Mucosa of descending colon (tissue), 3 donors: ENCODE data around the gene SMCHD1. TPM values are rescaled to one million over a fixed set of nuclear protein-coding genes. Genes with fewer than 3 reads are reported as not detected.

Experiments
- ATAC-seq: fragments of 200-7000 bp; cut with Tn5 transposase; one replicate; pipeline ENCODE4 v1.9.1; 2020; ENCODE audit warnings: mild to moderate bottlenecking, moderate library complexity
- DNase-seq, 3 donors: peaks; one replicate each; pipeline ENCODE4 v3.0.0-alpha.2; 2020
- H3K36me3 ChIP-seq: fragments of 200-600 bp; one replicate; pipeline ENCODE4 v1.8.0; 2021; ENCODE audit warnings: low read depth, mild to moderate bottlenecking
- H3K4me1 ChIP-seq: fragments of 200-600 bp; one replicate; pipeline ENCODE4 v1.8.0; 2021; ENCODE audit warnings: low read depth, mild to moderate bottlenecking
- H3K4me3 ChIP-seq: fragments of 200-600 bp; one replicate; pipeline ENCODE4 v1.8.0; 2021; ENCODE audit warnings: mild to moderate bottlenecking
- H3K9me3 ChIP-seq: fragments of 200-600 bp; one replicate; pipeline ENCODE4 v1.8.0; 2021; ENCODE audit warnings: mild to moderate bottlenecking
- CTCF ChIP-seq: fragments of 200-600 bp; IDR thresholded peaks from one replicate; pipeline ENCODE4 v1.8.0; 2022; ENCODE audit warnings: antibody characterized with exemption, mild to moderate bottlenecking
- intact Hi-C, 2 donors: fragments of 100-400 bp; cut with DNase I in 1 of 2; cut with micrococcal nuclease in 1 of 2; formaldehyde crosslinking; loops; one replicate each; pipeline versions ENCODE4 v1.11.0 to v1.11.1; 2022; cut with DNase I, micrococcal nuclease
- total RNA-seq, 3 donors: library from RNA; stranded (reverse); fragmentation: NEBNext Ultra II Directional in 2 of 3; extraction: Animal tissue kit (Norgen Biotek cat#: 25700) in 2 of 3; gene quantifications; one replicate each; pipeline versions ENCODE4 v1.2.1 to v1.2.4, GENCODE V29; 2021 to 2023
- donor health status: DM: no; HTN: no; CAD: no; lungs with moderate emphysema.
- donor health status: DM: no; HTN: no; CAD: no.
- donor health status: DM: no; HTN: yes; CAD: no.

Gene SMCHD1
- total RNA-seq, 3 donors from 2014 or later = 66.4 to 94.3 (median 83.4) TPM

DNA sequence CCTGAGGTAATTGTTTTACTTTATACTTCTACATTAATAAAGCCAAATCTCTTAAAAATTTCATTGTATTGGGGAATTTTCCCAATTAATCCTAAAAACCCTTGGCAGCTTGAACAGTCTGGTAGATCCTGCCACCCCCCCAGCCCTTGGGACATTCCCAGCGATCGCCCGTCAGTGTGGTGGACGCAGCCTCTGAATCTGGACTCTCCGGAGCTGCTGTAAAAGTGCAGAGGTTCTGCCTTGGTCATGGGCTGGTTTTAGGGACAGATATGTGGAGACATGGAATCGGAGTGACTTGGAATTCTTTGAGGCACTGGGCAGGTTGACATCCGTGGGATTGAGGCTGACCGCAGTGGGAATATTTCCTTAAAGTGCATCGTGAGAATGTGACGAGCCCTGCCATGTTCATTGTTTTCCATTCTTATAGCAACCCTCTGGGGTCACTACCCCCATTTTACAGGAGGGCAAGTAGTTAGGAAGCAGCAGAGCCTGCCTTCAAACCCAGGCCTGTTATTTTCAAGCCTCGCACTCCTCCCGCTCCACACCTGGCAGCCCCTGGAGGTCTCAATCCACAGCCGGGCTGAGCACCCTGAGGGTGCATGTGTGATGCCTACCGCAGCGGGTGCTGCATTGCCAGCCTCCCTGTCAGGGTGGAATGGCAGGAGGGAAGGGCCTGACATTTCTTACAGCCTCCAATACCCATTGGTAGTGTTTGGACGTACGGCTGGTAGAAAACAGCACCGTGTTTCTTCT, 197.8 kb downstream of the SMCHD1 start:
- H3K4me1 ChIP-seq = no peaks in the 10 kb centered on the region
- no peak for ATAC-seq
- H3K4me3 ChIP-seq = no peak overlapping the region
- no peak for TF ChIP-seq CTCF
- no peaks in the 10 kb centered on the region for H3K9me3 ChIP-seq
- no peak for DNase-seq
- no peaks in the 10 kb centered on the region for H3K36me3 ChIP-seq
- intact Hi-C loops = no loop called here

- Histone ChIP-seq H3K4me1 (no peaks in the 10 kb centered on the region), H3K4me3 (no peak overlapping the region), H3K9me3 (no peaks in the 10 kb centered on the region), H3K36me3 (no peaks in the 10 kb centered on the region)
- intact Hi-C loops = no loop called here
- TF ChIP-seq CTCF = no peak
- DNase-seq (no peak), ATAC-seq (peak; percentile 54)
These were observed 198.6 kb downstream of the SMCHD1 start for GRCh38 chr18:2853926-2854664.

Other genes starting within 250 kb of the SMCHD1 start
- 10 to 100 TPM in 2 of 3 donors, 1 to 10 TPM in 1; 7.6 to 13.6 (median 10.6) TPM for gene METTL4, start 84.2 kb upstream of the SMCHD1 start, total RNA-seq
- 10 to 100 TPM in 1 of 3 donors, 1 to 10 TPM in 2; 1.5 to 11.6 (median 3.1) TPM for gene NDC80, start 84.2 kb upstream of the SMCHD1 start, total RNA-seq
- gene EMILIN2, start 191.3 kb downstream of the SMCHD1 start, total RNA-seq = 10 to 100 TPM; 13.3 to 19.6 (median 18.3) TPM